Germinal center (tissue), 1 donor: ENCODE results near the gene PMS2.
"Not testable (repeated sequence)": the region's sequence is repeated elsewhere in the genome, so short reads cannot be mapped to it uniquely, and the experiment has no call there.

Source experiments
- DNase-seq: peaks from one replicate; pipeline ENCODE4 v3.0.0; 2012; ENCODE audit warnings: mixed read lengths, low spot score

PMS2 gene

DNA sequence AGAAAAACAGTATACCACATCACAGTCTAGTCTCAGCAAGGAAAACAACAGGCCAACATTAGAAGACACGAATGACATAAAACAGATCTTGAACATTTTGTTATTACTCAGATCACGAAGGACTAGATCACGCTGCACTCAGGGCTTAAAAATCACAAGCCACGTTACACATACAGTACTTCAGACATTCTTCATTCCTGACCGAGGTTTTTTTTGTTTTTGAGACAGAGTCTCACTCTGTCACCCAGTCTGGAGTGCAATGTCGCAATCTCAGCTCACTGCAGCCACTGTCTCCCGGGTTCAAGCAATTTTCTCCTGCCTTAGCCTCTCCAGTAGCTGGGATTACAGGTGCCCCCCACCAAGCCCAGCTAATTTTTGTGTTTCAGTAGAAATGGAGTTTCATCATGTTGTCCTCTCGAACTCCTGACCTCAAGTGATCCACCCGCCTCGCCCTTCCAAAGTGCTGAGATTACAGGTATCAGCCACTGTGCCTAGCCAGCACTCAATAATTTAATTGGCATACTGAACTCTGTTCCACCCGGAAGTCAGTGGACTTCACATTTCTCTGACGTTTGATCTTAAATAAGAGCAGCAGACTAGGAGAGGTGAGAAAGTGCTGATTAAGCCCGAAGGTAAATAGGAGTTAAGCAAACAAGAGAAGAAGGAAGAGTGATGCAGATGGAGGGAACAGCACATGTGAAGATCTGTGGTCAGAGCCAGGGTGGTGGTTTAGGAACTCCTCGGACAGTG lies 3.7 kb upstream of the PMS2 start:
- no peak for DNase-seq

DNA sequence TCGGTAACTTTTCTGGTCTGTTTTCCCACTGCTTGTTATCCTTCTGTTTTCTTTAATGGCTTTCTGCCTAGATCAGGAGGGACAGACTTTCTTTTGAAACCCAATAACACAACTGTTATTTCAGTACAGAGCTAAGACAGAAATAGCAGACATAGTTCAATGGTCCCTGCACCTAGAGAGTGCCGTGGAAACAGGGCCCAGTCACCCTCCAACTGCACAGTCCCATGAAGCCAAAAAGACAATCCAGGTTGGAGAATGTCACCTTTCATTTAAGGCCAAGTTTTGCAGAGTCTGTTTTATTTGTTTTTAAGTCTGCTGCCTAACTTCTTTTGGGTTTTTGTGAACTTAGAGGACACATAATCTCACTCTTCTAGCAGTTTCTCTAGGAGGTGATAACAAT lies 2.7 kb upstream of the PMS2 start:
- DNase-seq, result no peak

DNA sequence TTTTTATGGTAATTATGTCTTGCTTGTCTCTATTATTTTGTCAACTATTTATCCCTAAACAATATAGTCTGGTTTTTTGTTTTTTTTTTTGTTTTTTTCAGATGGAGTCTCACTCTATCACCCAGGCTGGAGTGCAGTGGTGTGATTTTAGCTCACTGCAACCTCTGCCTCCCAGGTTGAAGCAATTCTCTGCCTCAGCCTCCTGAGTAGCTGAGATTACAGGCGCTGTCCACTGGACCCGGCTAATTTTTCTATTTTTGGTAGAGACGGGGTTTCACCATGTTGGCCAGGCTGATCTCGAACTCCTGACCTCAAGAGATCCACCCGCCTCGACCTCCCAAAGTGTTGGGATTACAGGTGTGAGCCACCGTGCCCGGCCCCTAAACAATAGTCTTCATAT lies 1.5 kb upstream of the PMS2 start:
- DNase-seq, result not testable (repeated sequence)

DNA sequence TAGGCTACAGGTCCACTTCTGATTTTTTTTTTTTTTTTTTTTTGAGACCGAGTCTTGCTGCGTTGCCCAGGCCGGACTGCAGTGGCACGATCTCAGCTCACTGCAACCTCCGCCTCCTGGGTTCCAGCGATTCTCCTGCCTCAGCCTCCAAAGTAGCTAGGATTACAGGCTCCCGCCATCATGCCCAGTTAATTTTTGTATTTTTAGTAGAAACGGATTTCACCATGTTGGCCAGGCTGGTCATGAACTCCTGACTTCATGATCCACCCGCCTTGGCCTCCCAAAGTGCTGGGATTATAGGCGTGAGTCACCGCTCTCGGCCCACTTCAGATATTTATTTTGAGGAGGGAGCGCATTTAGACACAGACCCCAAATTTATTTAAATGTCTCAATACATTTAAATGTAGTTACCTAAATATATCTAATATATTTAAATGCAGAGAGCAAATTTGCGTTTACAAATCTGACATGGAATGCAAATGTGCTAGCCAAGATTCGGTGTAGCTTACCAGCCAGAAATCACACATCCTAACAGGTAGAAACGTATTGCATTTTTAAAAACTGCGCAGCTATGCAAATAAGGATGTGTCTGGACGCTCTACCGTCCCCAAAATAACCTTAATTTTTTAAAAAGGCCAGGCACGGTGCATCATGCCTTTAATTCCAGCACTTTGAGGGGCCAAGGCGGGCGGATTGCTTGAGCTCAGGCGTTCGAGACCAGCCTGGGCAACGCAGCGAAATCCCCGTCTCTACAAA lies 836 bp downstream of the PMS2 start:
- DNase-seq, result peak; percentile 43

DNA sequence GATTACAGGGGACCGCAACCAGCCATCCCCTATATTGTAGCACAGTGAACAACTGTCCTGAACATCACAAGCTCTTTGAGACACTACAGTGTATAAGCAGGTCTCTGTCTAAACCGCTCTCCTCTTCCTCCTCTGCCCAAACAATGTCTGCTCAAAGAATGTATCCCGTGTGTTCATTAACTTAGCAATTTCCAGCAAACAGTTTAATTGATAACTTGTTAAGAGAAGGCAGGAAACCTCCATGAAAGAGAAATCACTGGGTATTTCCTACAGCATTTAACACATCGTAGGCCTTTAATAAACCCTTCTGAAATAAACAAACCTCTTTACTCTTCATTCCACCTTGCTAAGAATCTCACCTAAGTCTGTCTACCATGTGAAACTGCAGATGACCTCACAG lies 1.5 kb downstream of the PMS2 start:
- DNase-seq, result no peak

DNA sequence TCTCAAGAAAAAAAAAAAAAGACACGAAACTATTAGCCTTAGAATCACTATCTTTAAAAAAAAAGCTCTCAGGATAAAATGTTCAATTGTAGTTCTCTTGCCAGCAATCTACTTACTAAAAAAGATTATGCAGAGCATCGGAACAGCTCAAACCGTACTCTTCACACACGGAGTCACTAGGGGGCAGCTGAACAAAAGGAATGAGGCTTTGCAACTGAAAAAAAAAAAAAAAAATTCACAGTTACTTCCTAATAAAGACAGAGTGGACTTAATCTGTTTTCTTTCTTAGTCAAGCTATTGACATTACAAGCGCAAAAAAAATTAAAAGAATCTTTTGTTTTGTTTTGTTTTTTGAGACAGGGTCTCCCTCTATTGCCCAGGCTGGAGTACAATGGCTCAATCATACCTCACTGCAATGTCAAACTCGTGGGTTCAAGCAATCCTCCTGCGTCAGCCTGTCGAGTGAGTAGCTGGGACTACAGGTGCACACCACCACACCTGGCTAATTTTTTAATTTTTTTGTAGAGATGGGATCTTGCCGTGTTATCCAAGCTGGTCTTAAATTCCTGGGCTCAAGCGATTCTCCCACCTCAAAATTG lies 11.5 kb downstream of the PMS2 start:
- peak; percentile 49 for DNase-seq

DNA sequence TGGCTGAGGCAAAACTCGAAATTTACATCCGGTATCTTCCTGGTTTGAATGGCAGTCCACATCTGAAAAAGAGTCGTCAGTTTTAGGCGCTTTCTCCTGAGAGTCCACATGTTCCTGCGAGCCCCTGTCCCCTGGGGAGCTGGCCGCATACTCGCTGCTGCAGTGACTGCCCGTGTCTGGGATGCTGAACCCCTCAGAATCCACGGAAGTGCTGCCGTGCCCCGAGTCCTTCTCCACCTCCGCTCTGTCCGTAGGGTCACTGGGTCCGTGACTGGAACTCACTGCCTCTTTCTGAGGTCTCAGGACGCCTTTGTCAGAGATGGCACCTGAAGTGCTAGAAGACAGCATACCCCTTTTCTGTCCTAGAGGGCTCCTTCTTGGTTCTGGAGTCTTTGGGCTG lies 21.8 kb downstream of the PMS2 start:
- DNase-seq, result not testable (repeated sequence)

DNA sequence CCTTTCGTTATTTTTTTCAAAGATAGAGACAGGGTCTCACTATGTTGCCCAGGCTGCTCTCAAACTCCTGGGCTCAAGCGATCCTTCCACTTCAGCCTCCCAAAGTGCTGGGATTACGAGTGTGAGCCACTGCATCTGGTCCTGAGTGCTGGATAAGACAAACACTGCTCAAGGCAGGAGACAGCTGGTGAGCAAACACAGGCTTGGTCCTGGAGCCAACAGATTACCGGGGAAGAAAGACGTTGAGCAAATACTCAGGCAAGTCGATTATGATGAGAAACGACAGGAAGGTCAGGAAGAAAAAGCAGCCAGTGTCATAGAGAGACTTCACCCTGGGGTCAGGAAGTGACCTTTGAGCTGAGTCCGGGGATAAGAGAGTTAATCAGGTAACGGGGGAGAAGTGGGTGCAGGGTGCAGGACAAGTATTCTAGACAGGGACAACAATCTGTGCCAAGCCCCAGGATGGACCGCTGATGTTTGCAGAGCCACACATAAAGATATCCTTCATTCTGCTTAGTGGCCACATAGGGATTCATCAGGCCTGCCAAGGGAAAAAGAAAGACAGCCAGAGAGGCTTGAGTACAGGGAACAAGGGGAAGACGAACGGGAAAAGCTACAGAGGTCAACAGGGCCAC lies 29.1 kb downstream of the PMS2 start:
- not testable (repeated sequence) for DNase-seq

DNA sequence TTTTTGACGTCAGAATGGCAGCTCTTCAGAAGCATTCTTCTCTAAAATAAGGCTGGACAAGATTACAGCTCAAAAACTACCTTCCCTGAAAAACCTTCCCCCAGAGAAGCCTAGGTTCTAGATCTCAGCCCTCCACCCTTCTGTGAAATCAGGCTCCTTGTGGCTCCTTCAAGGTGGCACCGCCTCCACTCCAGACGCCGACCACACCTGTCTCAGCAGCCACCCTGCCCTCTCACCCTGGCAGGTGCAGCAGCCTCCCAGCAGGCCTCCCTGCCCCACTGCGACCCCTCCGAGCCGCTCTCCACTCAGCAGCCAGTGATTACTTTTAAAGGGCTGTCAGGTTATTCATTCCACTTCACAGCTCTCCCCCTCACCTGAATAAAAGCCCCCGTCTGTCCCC lies 35.3 kb downstream of the PMS2 start:
- not testable (repeated sequence) for DNase-seq

DNA sequence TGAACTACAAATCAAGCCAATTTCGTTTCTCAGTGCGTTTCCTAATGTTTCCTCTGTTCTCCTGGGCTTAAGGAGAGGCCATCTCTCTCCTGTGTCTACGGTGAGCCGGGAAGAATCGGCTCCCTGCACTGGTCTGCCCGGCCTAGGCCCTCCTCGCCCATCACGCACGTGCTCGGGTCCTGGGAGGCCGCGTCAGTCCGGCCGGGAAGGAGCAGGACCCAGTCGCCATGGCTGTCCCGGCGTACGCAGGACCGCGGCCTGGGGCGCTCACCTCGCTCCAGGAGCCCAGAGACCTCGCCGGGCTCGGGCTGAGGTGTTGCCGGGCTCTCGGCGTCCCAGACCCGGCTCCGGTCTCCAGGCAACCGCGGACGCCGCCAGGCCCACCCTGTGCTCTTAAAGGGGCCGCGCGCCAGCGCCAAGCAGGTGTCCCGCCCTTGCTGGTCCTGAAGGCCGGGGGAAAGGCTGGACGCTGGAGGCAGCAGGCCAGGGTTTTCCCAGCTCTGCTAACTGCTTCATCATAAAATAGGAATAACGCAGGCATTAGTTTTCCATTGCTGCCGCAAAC lies 38.4 kb downstream of the PMS2 start, which contains the start of gene RSPH10B:
Gene RSPH10B, minus strand, starts transcription at position 343 of the 565 bp plus-strand sequence. CDS start 3,573 bp downstream, outside the sequence.
- not testable (repeated sequence) for DNase-seq

DNA sequence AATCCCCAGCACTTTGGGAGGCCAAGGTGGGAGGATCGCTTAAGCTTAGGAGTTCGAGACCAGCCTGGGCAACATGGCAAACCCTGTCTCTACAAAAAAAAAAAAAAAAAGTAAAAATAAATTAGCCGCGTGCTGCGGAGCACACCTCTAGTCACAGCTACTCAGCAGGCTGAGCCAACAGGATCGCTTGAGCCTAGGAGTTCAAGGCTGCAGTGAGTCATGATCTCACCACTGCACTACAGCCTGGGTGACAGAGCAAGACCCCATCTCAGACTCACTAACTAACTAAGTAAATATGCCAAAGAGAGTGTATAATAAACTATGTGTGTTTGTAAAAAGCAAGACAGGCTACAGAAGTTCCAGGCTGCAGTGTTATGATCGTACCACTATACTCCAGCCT lies 45.0 kb downstream of the PMS2 start:
- not testable (repeated sequence) for DNase-seq

DNA sequence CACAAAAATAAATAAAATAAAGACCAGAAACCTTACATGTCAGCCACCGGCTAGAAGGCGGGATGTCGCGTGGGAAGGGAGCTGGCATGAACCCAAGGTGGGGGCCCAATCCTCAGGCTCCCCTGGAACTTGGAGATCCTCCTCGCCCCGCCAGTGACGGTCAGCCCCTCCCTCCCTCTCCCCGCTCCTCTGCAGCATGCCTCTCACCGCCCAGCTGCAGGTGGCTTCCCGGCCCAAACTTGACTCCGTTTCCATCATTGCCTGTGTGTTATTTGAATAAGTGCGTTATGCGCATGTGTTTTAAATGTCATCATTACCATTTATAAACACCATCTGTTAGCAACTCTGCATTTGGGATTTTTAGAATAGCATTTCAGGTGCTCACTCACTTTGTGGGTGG lies 45.6 kb downstream of the PMS2 start:
- DNase-seq, result not testable (repeated sequence)

DNA sequence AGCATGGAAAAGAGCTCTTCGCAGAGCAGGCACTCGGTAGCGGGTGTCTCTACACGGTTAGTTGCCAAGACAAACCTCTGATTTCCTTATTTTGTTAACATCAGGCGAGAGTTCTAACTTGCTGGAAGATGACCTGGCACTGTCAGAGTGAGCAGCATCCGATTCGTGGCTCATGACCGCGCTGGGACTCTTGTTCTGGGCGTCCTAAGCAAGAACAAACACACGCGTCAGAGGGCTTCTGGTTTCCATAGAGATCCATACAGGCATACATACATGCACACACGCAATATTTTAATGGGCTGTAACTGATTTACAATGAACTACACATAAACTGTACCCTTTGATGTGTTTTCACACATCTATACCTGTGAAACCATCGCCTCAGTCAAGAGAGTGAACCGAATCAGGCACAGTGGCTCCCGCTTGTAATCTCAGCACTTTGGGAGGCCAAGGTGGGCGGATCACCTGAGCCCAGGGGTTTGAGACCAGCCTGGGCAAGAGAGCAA lies 73.9 kb downstream of the PMS2 start:
- not testable (repeated sequence) for DNase-seq

DNA sequence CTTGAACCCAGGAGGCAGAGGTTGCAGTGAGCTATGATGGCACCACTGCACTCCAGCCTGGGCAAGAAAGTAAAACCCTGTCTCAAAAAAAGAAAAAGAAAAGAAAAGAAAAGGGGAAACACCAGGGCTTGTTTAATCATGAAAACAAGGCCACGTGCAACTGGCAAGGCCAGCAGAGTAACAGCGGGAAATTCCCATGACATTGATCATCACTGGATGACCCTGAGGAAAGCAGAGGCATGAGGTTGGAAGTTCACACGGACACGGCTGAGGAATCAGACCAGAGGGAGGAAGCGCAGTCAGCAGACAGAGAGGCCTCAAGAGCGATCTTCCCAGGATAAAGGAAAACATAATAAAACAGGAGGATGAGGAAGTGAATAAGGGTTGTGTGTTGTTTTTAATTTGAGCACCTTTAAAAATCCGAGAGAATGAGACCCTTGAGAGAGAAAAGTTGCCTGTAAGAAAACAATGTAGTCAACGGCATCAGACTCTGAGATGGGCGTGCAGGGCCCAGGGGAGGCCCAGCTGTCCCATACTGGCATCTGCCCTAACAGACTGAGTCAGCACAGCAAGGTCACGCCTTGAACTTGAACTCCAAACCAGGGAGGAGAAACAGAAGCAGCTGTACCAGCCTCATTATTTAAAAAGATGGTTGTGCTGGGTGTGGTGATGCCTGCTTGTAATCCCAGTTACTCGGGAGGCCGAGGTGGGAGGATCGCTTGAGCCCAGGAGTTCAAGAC lies 76.8 kb downstream of the PMS2 start:
- DNase-seq, result not testable (repeated sequence)

DNA sequence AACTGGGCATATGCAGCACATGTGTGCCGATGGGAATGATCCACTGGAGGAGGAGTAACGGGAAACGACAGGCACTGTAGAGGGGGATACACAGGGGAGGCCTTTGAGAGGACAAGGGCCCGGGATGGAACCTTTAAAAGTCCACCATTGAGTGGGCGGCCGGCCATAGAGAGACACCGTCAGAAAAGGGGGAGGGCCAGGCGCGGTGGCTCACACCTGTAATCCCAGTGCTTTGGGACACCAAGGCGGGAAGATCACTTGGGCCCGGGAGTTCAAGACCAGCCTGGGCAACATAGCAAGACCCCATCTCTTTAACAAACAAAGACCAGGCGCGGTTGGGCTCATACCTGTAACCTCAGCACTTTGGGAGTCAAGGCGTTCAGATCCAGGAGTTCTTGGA lies 77.6 kb downstream of the PMS2 start:
- DNase-seq, result not testable (repeated sequence)

DNA sequence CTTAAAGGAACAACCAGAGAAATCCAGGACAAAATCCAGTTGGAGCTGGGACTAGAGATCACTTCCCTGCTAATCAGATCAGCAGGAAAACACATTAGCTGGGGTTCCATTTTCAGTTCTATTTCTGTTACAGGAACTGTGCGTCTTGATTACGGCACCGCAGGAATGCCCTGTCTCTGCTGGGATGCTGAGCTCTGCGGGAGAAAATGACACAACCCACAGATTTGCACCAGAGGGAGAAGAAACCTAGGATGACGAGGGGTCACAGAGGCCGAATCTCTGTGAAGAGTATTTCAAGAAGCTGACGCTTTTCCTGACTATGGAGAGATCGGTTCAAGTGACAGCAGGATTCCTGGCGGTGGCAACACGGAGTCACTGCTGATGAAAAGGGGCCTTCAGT lies 78.6 kb downstream of the PMS2 start:
- DNase-seq, result not testable (repeated sequence)

DNA sequence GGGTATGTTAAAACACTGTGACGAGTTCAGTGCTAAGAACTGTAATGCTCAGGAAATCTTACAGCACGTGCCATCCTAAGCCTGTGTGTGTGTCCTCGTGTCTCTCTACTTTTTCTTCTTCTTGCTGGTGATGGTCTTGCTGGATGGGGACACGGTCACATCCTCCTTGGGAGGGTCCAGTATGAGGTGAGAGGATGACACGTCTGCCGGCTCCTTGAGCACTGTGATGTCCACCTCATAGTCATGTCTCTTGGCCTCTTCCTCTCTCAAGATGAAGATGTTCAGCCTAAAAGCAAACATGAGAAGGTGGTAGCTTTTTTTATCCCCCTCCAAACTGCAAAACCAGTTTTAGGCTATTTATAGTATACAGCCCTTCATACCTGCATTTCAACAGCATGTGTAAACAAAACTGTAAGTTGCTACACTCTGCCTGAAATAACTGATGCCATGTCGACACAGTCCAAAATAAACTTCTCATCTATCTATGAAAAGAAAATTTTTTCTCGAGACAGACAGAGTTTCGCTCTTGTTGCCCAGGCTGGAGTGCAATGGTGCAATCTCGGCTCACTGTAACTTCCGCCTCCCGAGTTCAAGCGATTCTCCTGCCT lies 82.5 kb downstream of the PMS2 start:
- not testable (repeated sequence) for DNase-seq

DNA sequence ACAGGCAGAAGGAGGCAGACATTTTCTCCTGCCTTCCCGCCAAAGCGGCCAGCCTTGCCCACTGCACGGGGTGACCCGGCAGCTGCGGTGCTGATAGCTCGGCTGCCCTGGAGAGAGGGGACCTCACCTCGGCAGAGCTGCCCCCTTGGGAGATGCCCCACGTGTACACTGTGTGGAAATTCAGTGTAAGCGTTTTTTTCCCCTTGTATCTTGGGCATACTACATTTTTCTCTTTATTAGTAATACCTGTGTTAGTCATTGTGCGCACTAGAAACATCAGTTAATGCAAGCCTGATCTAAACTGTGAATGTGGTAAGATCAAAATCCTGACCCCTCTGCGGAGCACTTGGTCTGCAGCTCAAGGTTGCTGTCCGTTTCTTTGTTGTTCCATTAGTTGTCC lies 84.2 kb downstream of the PMS2 start:
- DNase-seq, result not testable (repeated sequence)

DNA sequence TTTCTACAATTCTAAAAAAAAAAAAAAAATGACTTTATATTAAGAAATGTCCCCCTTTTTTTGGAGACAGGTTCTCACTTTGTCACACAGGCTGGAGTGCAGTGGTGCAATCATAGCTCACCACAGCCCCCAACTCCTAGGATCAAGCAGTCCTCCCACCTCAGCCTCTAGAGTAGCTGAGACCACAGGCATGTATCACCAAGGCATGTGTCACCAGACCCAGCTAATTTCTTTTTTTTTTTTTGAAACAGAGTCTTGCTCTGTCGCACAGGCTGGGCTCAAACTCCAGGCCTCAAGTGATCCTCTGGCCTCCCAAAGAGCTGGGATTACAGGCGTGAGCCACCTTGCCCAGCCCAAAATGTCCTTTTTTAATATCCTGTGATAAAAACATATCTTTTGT lies 84.7 kb downstream of the PMS2 start:
- DNase-seq, result not testable (repeated sequence)
